Parathyroid adenoma (tissue), 2 donors: ENCODE data around the gene UGT1A3.

Experiments
- H2AFZ ChIP-seq: fragments of 300-600 bp; sonication (generic); one replicate; pipeline ENCODE4 v1.7.0; 2017; ENCODE audit warnings: antibody characterized with exemption, mild to moderate bottlenecking
- H3K27ac ChIP-seq: fragments of 300-600 bp; sonication (generic); one replicate; pipeline ENCODE4 v1.7.0; 2017
- H3K27me3 ChIP-seq: fragments of 300-600 bp; sonication (generic); one replicate; pipeline ENCODE4 v1.7.0; 2017; ENCODE audit warnings: low read length; ENCODE audit not compliant: control insufficient read depth, insufficient read depth
- H3K36me3 ChIP-seq: fragments of 300-600 bp; sonication (generic); one replicate; pipeline ENCODE4 v1.7.0; 2017; ENCODE audit warnings: low read length; ENCODE audit not compliant: control insufficient read depth, insufficient read depth
- H3K4me1 ChIP-seq: fragments of 300-600 bp; sonication (generic); one replicate; pipeline ENCODE4 v1.7.0; 2017; ENCODE audit warnings: control low read depth
- H3K4me2 ChIP-seq: fragments of 300-600 bp; sonication (generic); one replicate; pipeline ENCODE4 v1.7.0; 2017; ENCODE audit warnings: low read length
- H3K4me3 ChIP-seq: fragments of 300-600 bp; sonication (generic); one replicate; pipeline ENCODE4 v1.7.0; 2017; ENCODE audit warnings: low read depth, low read length
- H3K79me2 ChIP-seq: fragments of 300-600 bp; sonication (generic); one replicate; pipeline ENCODE4 v1.7.0; 2017; ENCODE audit warnings: control low read depth
- H3K9ac ChIP-seq: fragments of 300-600 bp; sonication (generic); one replicate; pipeline ENCODE4 v1.7.0; 2017; ENCODE audit warnings: mild to moderate bottlenecking
- H3K9me3 ChIP-seq: fragments of 300-600 bp; sonication (generic); one replicate; pipeline ENCODE4 v1.7.0; 2017; ENCODE audit warnings: low read length; ENCODE audit not compliant: control insufficient read depth
- TF ChIP-seq, protein P1 (sequence below): fragments of 300-600 bp; sonication (generic); IDR thresholded peaks from one replicate; pipeline ENCODE4 v1.7.0; 2017; ENCODE audit warnings: antibody characterized with exemption, mild to moderate bottlenecking
- donor health status: primary hyperparathyroidism.

Gene UGT1A3

GRCh38 chr2:233705911-233706506 lies 22.8 kb upstream of the UGT1A3 start:
- H3K27me3 ChIP-seq: no peaks in the 10 kb centered on the region
- H3K4me2 ChIP-seq: peak overlapping the region; percentile 18
- no peaks in the 10 kb centered on the region for H3K79me2 ChIP-seq
- H3K4me3 ChIP-seq: no peak overlapping the region
- no peaks in the 10 kb centered on the region for H3K36me3 ChIP-seq
- H3K9ac ChIP-seq: no peak overlapping the region
- TF ChIP-seq, protein P1, sequence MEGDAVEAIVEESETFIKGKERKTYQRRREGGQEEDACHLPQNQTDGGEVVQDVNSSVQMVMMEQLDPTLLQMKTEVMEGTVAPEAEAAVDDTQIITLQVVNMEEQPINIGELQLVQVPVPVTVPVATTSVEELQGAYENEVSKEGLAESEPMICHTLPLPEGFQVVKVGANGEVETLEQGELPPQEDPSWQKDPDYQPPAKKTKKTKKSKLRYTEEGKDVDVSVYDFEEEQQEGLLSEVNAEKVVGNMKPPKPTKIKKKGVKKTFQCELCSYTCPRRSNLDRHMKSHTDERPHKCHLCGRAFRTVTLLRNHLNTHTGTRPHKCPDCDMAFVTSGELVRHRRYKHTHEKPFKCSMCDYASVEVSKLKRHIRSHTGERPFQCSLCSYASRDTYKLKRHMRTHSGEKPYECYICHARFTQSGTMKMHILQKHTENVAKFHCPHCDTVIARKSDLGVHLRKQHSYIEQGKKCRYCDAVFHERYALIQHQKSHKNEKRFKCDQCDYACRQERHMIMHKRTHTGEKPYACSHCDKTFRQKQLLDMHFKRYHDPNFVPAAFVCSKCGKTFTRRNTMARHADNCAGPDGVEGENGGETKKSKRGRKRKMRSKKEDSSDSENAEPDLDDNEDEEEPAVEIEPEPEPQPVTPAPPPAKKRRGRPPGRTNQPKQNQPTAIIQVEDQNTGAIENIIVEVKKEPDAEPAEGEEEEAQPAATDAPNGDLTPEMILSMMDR: no peak
- no peak overlapping the region for H2AFZ ChIP-seq
- H3K9me3 ChIP-seq: no peaks in the 10 kb centered on the region
- no peak overlapping the region for H3K27ac ChIP-seq
- no peaks in the 10 kb centered on the region for H3K4me1 ChIP-seq

- Histone ChIP-seq H3K9ac (no peak overlapping the region), H2AFZ (no peak overlapping the region), H3K4me2 (peak overlapping the region; percentile 18), H3K4me1 (no peaks in the 10 kb centered on the region), H3K79me2 (no peaks in the 10 kb centered on the region), H3K36me3 (no peaks in the 10 kb centered on the region), H3K27me3 (no peaks in the 10 kb centered on the region), H3K9me3 (no peaks in the 10 kb centered on the region), H3K4me3 (no peak overlapping the region), H3K27ac (no peak overlapping the region)
- TF ChIP-seq, protein P1: no peak
Observed at GRCh38 chr2:233706720-233707119, 22.1 kb upstream of the UGT1A3 start.

DNA sequence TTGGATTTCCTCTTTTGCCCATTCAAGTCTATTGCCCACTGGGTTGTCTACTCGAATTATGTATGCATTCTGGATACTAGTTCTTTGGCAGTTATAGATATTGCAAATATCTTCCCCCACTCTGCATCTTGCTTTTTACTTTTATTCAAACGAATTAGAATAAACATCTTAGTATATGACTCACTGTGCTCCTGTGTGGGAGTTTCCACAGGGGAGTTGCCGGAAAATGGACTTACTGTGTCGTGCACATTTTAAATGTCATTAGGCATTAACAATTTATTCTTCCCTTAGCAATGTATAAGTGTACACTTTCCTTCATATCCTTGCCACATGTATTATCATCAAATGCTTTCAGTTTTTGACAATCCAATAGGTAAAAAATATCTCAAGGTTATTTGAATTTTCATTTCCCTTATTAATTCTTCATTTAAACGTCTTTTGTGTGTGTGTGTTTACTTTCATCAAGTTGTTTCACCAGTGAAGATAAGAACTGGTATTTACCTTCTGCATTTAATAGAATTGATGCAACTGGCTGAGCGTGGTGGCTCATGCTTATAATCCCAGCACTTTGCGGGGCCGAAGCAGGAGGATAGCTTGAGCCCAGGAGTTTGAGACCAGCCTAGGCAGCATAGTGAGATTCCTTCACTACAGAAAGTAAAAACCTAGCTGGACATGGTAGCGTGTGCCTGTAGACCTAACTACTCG lies 20.8 kb upstream of the UGT1A3 start:
- TF ChIP-seq, protein P1: no peak
- Histone ChIP-seq H3K79me2 (no peaks in the 10 kb centered on the region), H3K4me3 (no peak overlapping the region), H3K36me3 (no peaks in the 10 kb centered on the region), H3K27ac (no peak overlapping the region), H3K4me1 (no peaks in the 10 kb centered on the region), H3K9me3 (no peaks in the 10 kb centered on the region), H3K4me2 (no peak overlapping the region), H3K9ac (no peak overlapping the region), H2AFZ (no peak overlapping the region), H3K27me3 (no peaks in the 10 kb centered on the region)

DNA sequence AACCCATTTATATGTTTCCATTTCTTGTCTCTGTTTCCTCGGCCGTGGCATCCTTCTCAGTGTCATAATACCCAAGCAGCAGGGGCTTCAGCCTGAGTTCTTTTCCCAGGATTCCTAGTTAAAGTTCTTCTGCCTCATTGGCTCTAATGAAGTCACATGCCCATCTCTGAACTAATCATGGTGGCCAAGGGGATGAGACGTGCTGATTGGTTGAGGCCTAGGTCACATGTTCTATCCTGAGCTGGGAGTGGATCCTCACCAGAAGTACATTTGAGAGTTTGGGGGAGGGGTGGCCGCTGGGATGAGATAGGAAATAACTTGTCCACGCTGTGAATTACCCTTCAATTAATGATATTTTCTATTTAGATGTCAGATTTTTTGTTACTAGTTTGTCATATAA lies 19.9 kb upstream of the UGT1A3 start:
- no peak overlapping the region for H3K4me2 ChIP-seq
- no peaks in the 10 kb centered on the region for H3K79me2 ChIP-seq
- no peaks in the 10 kb centered on the region for H3K4me1 ChIP-seq
- H3K27me3 ChIP-seq: no peaks in the 10 kb centered on the region
- H3K4me3 ChIP-seq: no peak overlapping the region
- no peak overlapping the region for H2AFZ ChIP-seq
- no peak overlapping the region for H3K9ac ChIP-seq
- no peaks in the 10 kb centered on the region for H3K36me3 ChIP-seq
- TF ChIP-seq, protein P1: no peak
- H3K9me3 ChIP-seq: no peaks in the 10 kb centered on the region
- no peak overlapping the region for H3K27ac ChIP-seq
